ENCODE results near the gene OR5H14. TPM values are rescaled to one million over a fixed set of nuclear protein-coding genes. Genes with fewer than 3 reads are reported as not detected.

OR5H14 gene
- total RNA-seq = not detected in 2 replicates

DNA sequence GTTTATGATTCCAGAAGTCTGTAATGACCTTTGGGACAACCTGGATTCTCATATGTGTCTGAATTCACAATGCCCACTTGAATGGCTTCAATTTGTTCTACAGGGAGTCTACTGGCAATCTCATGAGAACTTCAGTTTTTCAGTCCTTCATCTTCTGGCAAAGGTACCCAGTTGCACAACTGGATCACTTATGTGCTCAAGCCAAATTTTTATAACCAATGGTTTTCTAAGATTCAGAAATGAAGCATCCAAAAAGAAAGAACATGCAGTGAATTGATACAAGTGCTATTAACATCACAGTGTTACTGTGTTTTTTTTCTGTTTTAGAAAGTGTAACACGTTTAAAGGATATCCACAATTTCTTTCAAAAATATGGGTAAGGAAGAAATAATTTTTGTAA, at the start of gene OR5H14:
OR5H14 (plus strand) TSS at position 301 of the 400 bp plus-strand sequence. CDS start 1,907 bp downstream, outside the sequence.

DNA sequence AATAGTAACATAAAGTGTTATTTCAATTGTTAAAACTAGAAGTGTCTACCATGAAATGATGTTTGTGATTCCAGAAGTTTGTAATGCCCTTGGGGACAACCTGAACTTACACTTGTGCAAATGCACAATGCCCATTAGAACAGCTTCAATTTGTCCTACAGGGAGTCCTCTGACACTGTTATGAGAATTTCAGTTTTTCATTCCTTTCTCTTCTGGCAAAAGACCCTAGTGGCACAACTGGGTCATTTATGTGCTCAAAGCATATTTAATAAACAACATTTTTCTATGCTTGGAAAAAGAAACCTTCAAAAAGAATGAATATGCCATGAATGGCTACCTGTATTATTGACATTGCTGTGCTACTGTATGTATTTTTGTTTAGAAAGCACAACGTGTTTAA, 16.9 kb upstream of the OR5H14 start, which contains the start of gene OR5H1:
OR5H1 (plus strand) TSS at position 301 of the 400 bp plus-strand sequence. CDS start 1,977 bp downstream, outside the sequence.

DNA sequence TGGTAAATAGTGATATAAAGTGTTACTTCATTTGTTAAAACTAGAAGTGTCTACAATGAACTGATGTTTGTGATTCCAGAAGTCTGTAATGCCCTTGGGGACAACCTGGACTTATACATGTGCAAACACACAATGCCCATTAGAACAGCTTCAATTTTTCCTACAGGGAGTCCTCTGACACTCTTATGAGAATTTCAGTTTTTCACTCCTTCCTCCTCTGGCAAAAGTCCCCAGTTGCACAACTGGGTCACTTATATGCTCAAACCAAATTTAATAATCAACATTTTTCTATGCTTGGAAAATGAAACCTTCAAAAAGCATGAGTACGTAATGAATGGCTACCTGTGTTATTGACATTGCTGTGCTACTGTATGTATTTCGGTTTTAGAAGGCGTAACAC, 19.1 kb downstream of the OR5H14 start, which contains the start of gene OR5H15:
OR5H15 (plus strand) TSS at position 301 of the 400 bp plus-strand sequence. CDS start 2,004 bp downstream, outside the sequence.

Other genes starting within 250 kb of the OR5H14 start
- gene RIOX2, start 175.0 kb upstream of the OR5H14 start, total RNA-seq = 24.7 and 31.6 TPM in 2 replicates
- gene GABRR3, start 112.2 kb upstream of the OR5H14 start, total RNA-seq = not detected in 2 replicates
- not detected in 2 replicates for gene OR5AC2, start 60.3 kb upstream of the OR5H14 start, total RNA-seq
- not detected in 2 replicates for gene OR5H1, start 16.8 kb upstream of the OR5H14 start, total RNA-seq
- gene OR5H15, start 19.2 kb downstream of the OR5H14 start, total RNA-seq = not detected in 2 replicates
- gene OR5H6, start 116.8 kb downstream of the OR5H14 start, total RNA-seq = not detected in 2 replicates
- not detected in 2 replicates for gene OR5H2, start 135.0 kb downstream of the OR5H14 start, total RNA-seq
- not detected in 2 replicates for gene OR5K4, start 206.4 kb downstream of the OR5H14 start, total RNA-seq
- not detected in 2 replicates for gene OR5K3, start 243.2 kb downstream of the OR5H14 start, total RNA-seq